Measurements from ENCODE around the gene DAZAP1. TPM values are rescaled to one million over a fixed set of nuclear protein-coding genes. Genes with fewer than 3 reads are reported as not detected.

The DAZAP1 gene
- polyA plus RNA-seq, 1 of the 3 experiments (the other 2 are of a cell fraction), result 54.3 TPM

GRCh38 chr19:1424192-1424955 lies 17.0 kb downstream of the DAZAP1 start:
- H3F3A ChIP-seq (replicated peaks; ENCODE audit: insufficient read depth), result no peaks in the 10 kb centered on the region
- H3K9me3 ChIP-seq, result no peaks in the 10 kb centered on the region
- H4K20me1 ChIP-seq (ENCODE audit: insufficient read depth), result peaks cover 33% of the 10 kb centered on the region; the same call in 1 of the 2 replicates
- no peak for TF ChIP-seq FOSL2 (IDR thresholded peaks at IDR 0.05; ENCODE audit: borderline replicate concordance, low read depth)
- H3K79me2 ChIP-seq (ENCODE audit: insufficient read depth), result peaks cover 38% of the 10 kb centered on the region
- H3K4me3 ChIP-seq (ENCODE audit: low read depth in 2 of 2, low read length in 1 of 2), result no peak overlapping the region
- peaks cover 7 to 93% of the 10 kb centered on the region in 2 experiments for H3K36me3 ChIP-seq (replicated peaks in 1 of 2; ENCODE audit: control insufficient read depth in 1 of 2, insufficient read depth in 2 of 2, low read length in 1 of 2)
- no peak for DNase-seq
- no peaks in the 10 kb centered on the region for H3K9me2 ChIP-seq
- ChIA-PET CTCF (interaction anchor here (0.6 to 1.2 kb wide), 3 partner anchors 9 to 21 kb away, joined by 3 read pairs; no protein-coding TSS in a partner anchor), POLR2A (no interaction called here)
- H3K4me2 ChIP-seq, result no peak overlapping the region
- H3K27me3 ChIP-seq (ENCODE audit: insufficient read depth), result no peaks in the 10 kb centered on the region
- no peak overlapping the region for H3K27ac ChIP-seq (ENCODE audit: low read depth in 2 of 2, low read length in 1 of 2)
- no peak overlapping the region for H3K9ac ChIP-seq
- WGBS (ENCODE audit: low lambda C conversion rate), result 92% methylated on average over 33 of the region's 42 CpGs
- H3K4me1 ChIP-seq (ENCODE audit: control insufficient read depth in 1 of 2, insufficient read depth in 2 of 2, low read depth in 1 of 2, low read length in 1 of 2), result no peaks in the 10 kb centered on the region; a peak in 1 of 4 replicates
- H2AFZ ChIP-seq (ENCODE audit: low read depth), result no peak overlapping the region

GRCh38 chr19:1425102-1425837 lies 17.9 kb downstream of the DAZAP1 start:
- POLR2A ChIA-PET, result no interaction called here
- no peak for DNase-seq
- Histone ChIP-seq H3K9me2 (no peaks in the 10 kb centered on the region), H4K20me1 (ENCODE audit: insufficient read depth) (peaks cover 33% of the 10 kb centered on the region; the same call in 1 of the 2 replicates), H3K4me3 (ENCODE audit: low read depth in 2 of 2, low read length in 1 of 2) (no peak overlapping the region), H3K9ac (no peak overlapping the region), H3K9me3 (no peaks in the 10 kb centered on the region), H3F3A (replicated peaks; ENCODE audit: insufficient read depth) (no peaks in the 10 kb centered on the region), H3K27me3 (ENCODE audit: insufficient read depth) (no peaks in the 10 kb centered on the region), H3K79me2 (ENCODE audit: insufficient read depth) (peaks cover 35% of the 10 kb centered on the region), H2AFZ (ENCODE audit: low read depth) (no peak overlapping the region), H3K4me2 (no peak overlapping the region), H3K4me1 (ENCODE audit: control insufficient read depth in 1 of 2, insufficient read depth in 2 of 2, low read depth in 1 of 2, low read length in 1 of 2) (no peaks in the 10 kb centered on the region; a peak in 1 of 4 replicates), H3K27ac (ENCODE audit: low read depth in 2 of 2, low read length in 1 of 2) (no peak overlapping the region), H3K36me3 (replicated peaks in 1 of 2; ENCODE audit: control insufficient read depth in 1 of 2, insufficient read depth in 2 of 2, low read length in 1 of 2) (peaks cover 7 to 92% of the 10 kb centered on the region in 2 experiments)
- 95% methylated on average over 20 of the region's 33 CpGs for WGBS (ENCODE audit: low lambda C conversion rate)
- TF ChIP-seq MEF2A (IDR thresholded peaks at IDR 0.05; ENCODE audit: borderline replicate concordance, low read depth) (no peak), USF2 (IDR thresholded peaks at IDR 0.05; ENCODE audit: borderline replicate concordance, low read depth, low read length) (no peak), MAX (IDR thresholded peaks at IDR 0.05; ENCODE audit: low read depth) (no peak), GABPA (IDR thresholded peaks at IDR 0.05; ENCODE audit: low read depth) (no peak), TAF1 (IDR thresholded peaks at IDR 0.05; ENCODE audit: borderline replicate concordance, low read depth, low read length) (no peak), MXI1 (IDR thresholded peaks at IDR 0.05; ENCODE audit: low read depth, low read length) (no peak), NRF1 (IDR thresholded peaks at IDR 0.05; ENCODE audit: low read depth, low read length) (no peak), RFX5 (IDR thresholded peaks at IDR 0.05; ENCODE audit: low read length) (no peak), FOSL2 (IDR thresholded peaks at IDR 0.05; ENCODE audit: borderline replicate concordance, low read depth) (no peak), JUND (IDR thresholded peaks at IDR 0.05) (no peak), CTCF (IDR thresholded peaks at IDR 0.05) (no peak), TCF12 (IDR thresholded peaks at IDR 0.05) (no peak), SIN3A (IDR thresholded peaks at IDR 0.05; ENCODE audit: borderline replicate concordance, low read depth, low read length) (no peak), USF1 (IDR thresholded peaks at IDR 0.05; ENCODE audit: borderline replicate concordance, low read depth) (no peak), REST (IDR thresholded peaks at IDR 0.05; ENCODE audit: low read depth, low read length) (no peak), PBX3 (IDR thresholded peaks at IDR 0.05) (no peak)
- CTCF ChIA-PET, result interaction anchor here (0.9 to 1.2 kb wide), 2 partner anchors 7 to 14 kb away, joined by 3 read pairs; no protein-coding TSS in a partner anchor

Measured in SK-N-SH (cell line).